ENCODE measurements around the gene POLG.
A peak's percentile ranks its signal among the peaks of the same experiment; 100 is the strongest.

The POLG gene

GRCh38 chr15:89334510-89335297, at the start of gene POLG:
TSS of gene POLG (minus strand) at chr15:89334824. CDS start at chr15:89333754, 1,070 bp downstream.
- DNase-seq (ENCODE audit: low read depth, low spot score) = peak; percentile 98

GRCh38 chr15:89384176-89384604, 49.6 kb upstream of the POLG start:
- DNase-seq (ENCODE audit: low read depth, low spot score) = no peak

- DNase-seq (ENCODE audit: low read depth, low spot score) = no peak
Measured at GRCh38 chr15:89383365-89384175, 48.9 kb upstream of the POLG start.

GRCh38 chr15:89381888-89382686, 47.5 kb upstream of the POLG start:
- DNase-seq (ENCODE audit: low read depth, low spot score) = no peak

- DNase-seq (ENCODE audit: low read depth, low spot score) = no peak
Measured at GRCh38 chr15:89381331-89381730, 46.7 kb upstream of the POLG start.

- no peak for DNase-seq (ENCODE audit: low read depth, low spot score)
Measured at GRCh38 chr15:89379818-89380217, 45.2 kb upstream of the POLG start.

GRCh38 chr15:89379251-89379695, 44.6 kb upstream of the POLG start:
- no peak for DNase-seq (ENCODE audit: low read depth, low spot score)

GRCh38 chr15:89378296-89379151, 43.9 kb upstream of the POLG start:
- no peak for DNase-seq (ENCODE audit: low read depth, low spot score)

GRCh38 chr15:89377842-89378295, 43.2 kb upstream of the POLG start:
- DNase-seq (ENCODE audit: low read depth, low spot score) = no peak

- DNase-seq (ENCODE audit: low read depth, low spot score) = no peak
Measured at GRCh38 chr15:89377024-89377841, 42.6 kb upstream of the POLG start.

- no peak for DNase-seq (ENCODE audit: low read depth, low spot score)
Measured at GRCh38 chr15:89376388-89376787, 41.8 kb upstream of the POLG start.

GRCh38 chr15:89375093-89376005, 40.7 kb upstream of the POLG start:
- no peak for DNase-seq (ENCODE audit: low read depth, low spot score)

GRCh38 chr15:89374086-89374981, 39.7 kb upstream of the POLG start:
- no peak for DNase-seq (ENCODE audit: low read depth, low spot score)

GRCh38 chr15:89372069-89372935, 37.7 kb upstream of the POLG start:
- no peak for DNase-seq (ENCODE audit: low read depth, low spot score)

- DNase-seq (ENCODE audit: low read depth, low spot score) = no peak
Measured at GRCh38 chr15:89371228-89372044, 36.8 kb upstream of the POLG start.

- DNase-seq (ENCODE audit: low read depth, low spot score) = no peak
Measured at GRCh38 chr15:89370978-89371227, 36.3 kb upstream of the POLG start.

All from activated naive CD8-positive, alpha-beta T cell treated with anti-CD3 and anti-CD28 coated beads, Interleukin-2, amount 50 U/mL, for 16 hours (primary cell).